GM18498 (cell line): Measurements from ENCODE around the gene MYBPC3.

Experiments
- ATAC-seq: cut with Tn5 transposase; IDR thresholded peaks from one replicate; pipeline ENCODE4 v1.9.1; 2021; ENCODE audit warnings: mild to moderate bottlenecking, moderate library complexity; ENCODE audit not compliant: unreplicated experiment

The MYBPC3 gene

GRCh38 chr11:47352556-47352955 is at the start of gene MYBPC3:
Gene MYBPC3, minus strand, starts transcription at chr11:47352702. Its CDS starts 55 bp downstream, at chr11:47352647.
- ATAC-seq = no peak

- ATAC-seq = peak; percentile 77
Observed at GRCh38 chr11:47400768-47401279, 48.3 kb upstream of the MYBPC3 start.

DNA sequence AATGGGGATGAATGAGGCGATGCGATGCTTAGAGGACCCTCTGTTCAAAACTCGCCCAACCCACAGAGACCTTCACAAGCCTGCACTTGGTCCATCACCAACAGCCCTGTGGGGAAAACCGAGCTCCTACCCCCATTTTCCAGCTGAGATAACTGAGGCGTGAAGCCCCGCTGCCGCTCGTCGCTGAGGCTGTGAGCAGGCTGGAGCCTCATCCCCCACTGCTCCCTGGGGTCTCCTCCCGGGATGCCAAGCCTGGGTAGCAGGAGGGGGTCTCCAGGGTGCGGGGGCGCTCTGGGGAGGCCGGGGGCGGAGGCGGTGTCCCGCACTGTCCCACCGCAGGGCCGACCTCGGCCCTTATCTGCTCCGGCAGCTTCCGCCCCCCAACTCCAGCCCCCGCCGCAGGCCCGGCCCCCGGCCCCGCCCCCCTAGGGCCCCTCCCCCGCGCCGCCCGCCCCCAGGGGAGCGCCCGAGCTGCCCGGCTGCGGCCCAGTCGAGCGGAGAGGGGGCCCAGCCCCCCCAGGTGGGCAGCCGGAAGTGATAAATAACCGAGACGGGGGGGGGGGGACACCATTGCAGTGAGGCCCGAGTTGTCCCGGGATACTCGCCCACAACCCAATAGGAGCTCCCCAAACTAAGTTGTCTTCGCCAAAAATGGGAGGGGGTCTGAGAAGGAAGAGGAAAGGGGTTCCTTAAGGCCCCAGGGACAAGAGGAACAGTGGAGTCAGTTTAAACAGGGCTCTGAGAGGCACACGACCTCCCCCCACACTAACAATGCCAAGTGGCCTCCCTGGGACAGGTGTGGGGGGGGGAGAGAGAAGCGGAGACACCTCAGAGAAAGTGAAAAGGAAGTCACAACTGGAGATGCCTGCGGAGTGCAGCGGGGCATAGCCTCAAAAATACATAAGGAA is 47.6 kb upstream of the MYBPC3 start:
- peak; percentile 49 for ATAC-seq

GRCh38 chr11:47398551-47398950 is 46.0 kb upstream of the MYBPC3 start:
- ATAC-seq = no peak

GRCh38 chr11:47398011-47398410 is 45.5 kb upstream of the MYBPC3 start:
- no peak for ATAC-seq

GRCh38 chr11:47396049-47396320 is 43.5 kb upstream of the MYBPC3 start:
- no peak for ATAC-seq

DNA sequence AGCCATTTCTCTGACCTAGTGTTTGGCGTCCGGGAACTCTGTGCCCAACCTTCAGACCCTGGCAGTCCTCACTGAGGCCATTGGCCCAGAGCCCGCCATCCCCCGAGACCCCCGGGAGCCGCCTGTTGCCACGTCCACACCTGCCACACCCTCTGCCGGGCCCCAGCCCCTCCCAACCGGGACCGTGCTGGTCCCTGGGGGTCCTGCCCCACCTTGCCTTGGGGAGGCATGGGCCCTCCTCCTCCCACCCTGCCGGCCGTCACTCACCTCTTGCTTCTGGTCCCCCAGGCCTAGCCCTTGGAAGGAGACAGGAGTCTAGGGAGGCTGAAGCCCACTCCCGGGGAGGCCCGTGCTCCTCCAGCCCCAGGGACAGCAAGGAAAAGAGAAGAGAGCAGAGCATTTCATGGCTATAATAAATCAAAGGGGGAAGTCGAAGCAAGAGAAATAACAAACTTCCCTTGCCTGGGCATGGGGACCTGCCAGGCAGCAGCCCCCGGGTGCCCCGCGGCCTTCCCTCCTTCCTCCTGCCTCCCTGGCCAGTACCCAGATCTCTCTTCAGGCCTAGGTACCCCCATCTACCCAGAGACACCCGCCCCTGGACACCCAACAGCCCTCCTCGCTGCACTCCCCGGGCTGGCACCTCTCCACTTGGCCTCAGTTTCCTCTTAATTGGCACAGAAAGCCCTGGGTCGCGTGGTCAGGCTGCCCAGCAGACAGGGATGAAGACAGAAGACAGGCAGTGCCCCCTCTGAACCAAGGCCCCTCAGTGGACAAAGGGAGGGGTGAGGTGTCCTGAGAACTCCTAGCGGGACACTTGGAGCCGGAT is 42.9 kb upstream of the MYBPC3 start:
- peak; percentile 2 for ATAC-seq

GRCh38 chr11:47394322-47395222 is 42.1 kb upstream of the MYBPC3 start:
- ATAC-seq = peak; percentile 58

DNA sequence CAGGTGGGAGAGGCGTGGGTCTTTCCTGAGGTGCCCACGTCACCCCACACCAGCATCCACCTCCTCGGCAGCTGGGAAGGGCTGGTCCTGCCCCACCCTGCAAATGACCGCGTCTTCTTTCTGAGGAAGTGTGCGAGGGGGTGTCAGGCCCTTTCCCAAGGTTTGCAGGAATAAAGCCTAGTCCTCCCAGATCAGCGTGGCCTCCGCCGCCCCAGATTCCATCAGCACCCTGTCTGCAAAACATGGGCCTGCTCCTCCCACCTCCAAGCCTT is 41.5 kb upstream of the MYBPC3 start:
- ATAC-seq = no peak

DNA sequence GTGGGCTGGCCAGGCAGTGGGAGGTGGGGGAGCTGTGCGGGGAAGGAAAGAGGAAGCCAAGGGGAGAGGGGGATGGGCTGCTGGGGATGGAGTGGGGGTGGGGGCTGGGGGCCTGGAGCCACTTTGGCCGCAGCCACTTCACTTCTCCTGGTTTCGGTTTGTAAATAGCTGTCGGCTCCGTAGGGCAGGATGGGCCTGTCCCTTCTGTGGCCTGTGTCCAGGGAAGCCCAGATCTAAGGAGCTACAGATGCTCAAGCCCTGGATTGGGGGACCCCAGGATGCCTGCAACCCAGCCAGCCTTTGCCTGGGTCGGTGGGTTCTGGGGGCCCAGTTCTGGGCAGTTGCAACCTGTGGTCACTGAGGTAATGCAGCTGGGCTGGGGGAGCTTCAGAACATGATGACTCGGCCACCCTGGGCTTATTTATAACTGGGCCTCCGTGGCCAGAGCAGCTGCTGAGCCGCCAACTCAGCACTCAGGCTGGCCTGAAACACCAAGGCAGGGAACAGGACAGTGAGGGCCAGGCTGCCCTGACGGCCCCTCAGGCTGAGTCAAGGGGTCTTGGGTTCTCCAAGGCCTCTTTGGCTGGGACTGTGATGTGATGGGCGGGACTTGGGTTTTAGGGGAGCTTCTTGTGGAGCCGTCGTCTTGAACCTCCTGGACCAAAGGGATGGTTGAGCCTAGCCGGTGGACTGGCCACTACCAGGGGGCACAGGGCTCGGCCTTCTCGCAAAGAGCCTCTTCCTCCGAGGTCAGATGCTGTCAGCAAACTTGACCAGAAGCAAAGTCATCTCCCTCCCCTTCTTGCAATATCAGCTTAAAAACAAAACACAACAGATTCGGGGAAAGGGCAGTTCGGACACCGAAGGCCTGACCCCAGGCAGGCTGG is 40.9 kb upstream of the MYBPC3 start:
- ATAC-seq = no peak

DNA sequence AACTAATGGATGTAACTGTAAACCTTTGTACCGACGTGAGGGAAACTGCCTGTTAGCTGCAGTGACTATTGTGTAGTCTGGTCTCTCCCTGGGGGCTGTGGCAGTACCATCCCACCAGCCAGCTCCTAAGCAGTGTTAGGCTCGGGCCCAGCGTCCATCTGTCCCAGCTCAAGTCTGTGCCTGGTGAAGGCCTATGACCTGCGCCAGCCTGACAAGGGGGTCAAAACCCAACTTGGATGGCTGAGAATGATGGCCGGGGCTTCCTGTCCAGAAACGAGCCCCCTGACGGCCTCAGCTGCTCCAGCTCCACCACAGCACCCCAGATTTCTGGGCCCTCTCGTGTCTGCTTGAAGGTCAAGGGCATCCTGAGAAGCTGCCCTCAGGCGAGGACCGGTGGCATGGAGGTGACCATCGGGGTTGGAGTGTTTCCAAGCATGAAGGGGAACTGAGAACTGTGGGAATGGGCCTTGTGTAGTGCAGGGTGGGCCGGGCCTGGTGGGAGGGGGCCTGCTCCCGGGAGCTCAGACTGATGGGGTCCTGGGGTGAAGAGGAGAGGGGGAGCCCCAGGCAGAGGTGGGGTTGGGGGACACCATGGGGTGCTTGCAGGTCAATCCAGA is 40.2 kb upstream of the MYBPC3 start:
- no peak for ATAC-seq

DNA sequence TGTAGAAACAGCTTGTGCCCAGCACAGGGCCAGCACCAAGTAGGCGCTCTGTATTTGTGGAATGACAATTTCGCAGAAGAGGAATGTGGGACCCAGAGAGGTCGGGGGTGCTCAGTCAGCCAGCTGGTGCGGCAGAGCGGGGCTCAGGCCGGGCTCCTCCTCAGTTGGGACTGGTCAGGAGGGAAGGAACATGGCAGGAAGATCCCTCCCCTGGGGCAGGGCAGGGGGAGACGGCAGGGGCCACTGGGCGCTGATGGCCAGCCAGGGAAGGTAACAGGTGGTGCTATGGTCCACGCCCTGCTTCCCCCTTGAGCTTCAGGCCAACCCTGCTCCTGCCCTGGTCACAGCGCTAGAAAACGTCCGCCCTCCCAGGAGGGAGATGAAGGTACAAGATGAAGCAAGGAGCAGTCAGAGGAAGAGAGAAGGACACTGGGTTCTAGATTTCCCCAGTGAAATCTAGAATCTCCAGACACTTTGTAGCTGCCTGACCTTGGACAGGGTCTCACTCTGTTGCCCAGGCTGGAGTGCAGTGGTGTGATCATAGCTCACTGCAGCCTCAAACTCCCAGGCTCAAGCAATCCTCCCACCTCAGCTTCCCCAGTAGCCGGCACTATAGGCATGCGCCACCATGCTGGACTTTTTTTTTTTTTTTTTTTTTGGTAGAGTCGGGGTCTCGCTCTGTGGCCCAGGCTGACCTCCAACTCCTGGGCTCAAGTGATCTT is 39.4 kb upstream of the MYBPC3 start:
- ATAC-seq = no peak

- no peak for ATAC-seq
Observed at GRCh38 chr11:47391077-47391583, 38.6 kb upstream of the MYBPC3 start.

DNA sequence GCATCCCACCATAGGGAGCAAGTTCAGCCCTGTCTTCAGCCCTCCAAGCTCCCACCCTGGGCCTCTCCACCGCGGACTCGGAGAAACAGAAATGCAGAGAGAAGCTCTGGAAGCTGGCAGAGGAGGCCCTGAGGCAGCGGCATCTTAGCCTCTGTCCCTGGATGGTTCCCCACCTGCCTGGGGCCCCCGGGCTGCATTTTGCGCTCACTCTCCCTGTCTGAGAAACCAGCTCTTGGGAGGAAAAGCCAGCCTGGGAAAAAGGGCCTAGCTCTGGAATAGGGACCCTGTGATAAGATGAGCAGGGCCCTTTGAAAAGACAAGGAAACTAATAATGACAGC is 37.9 kb upstream of the MYBPC3 start:
- ATAC-seq = no peak

GRCh38 chr11:47389577-47390421 is 37.3 kb upstream of the MYBPC3 start:
- no peak for ATAC-seq

DNA sequence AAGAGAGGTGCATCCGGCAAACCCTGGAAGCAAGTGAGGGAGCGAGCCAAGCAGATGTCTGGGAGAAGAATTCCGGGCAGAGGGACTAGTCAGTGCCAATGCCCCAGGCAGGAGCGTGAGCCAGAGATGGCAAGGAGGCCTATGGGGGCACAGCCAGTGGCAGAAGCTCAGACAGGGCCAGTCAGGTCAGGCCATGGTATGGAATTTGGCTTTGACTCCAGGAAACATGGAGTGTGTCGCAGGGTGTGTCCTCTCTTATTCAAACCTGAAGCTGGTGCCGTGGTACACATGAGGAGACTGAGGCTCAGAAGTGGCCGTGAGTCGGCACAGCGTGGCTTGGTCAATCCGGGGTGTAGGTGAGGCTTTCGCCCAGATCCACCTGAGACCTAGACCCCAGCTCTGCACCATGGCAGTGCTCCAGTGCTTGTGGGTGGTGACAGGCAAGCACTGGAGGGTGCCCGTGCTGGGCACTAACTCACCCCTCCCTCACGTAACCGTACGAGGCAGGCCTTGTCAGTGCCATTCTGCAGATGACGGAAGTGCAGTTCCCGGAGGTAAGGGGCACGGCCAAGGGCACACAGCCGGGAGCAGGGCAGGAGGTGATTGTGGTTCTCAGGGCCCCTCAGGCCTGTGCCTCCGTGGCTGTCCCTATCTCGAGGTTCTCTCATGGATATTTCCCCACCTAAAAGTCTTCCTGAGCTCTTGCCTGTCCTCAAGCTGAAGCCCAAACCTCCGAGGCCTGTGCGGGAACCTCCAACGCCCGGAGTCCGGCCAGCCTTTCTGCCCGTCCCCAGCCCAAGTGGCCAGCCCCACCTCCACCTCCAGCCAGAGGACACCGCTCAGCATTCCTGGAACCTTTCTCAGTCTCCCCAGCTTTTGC is 36.4 kb upstream of the MYBPC3 start:
- ATAC-seq = no peak
